Endodermal cell (in vitro differentiated cells): ENCODE measurements around the gene PLEKHM2. TPM values are rescaled to one million over a fixed set of nuclear protein-coding genes. Genes with fewer than 3 reads are reported as not detected.
A peak's percentile ranks its signal among the peaks of the same experiment; 100 is the strongest.

Experiments used
- DNase-seq: peaks from one replicate; pipeline ENCODE4 v3.0.0-alpha.2; 2017
- H3K27ac ChIP-seq: 2 replicates; pipeline ENCODE4 v1.5.1; 2013; ENCODE audit warnings: mild to moderate bottlenecking, low read depth, low read length, moderate library complexity
- H3K27me3 ChIP-seq: 2 replicates; pipeline ENCODE4 v1.6.1; 2013; ENCODE audit warnings: mild to moderate bottlenecking, low read length, moderate library complexity; ENCODE audit not compliant: insufficient read depth, control insufficient read depth, poor library complexity, severe bottlenecking
- H3K36me3 ChIP-seq: 2 replicates; pipeline ENCODE4 v1.7.0; 2013; ENCODE audit warnings: mild to moderate bottlenecking, low read length, moderate library complexity; ENCODE audit not compliant: control insufficient read depth, insufficient read depth
- H3K4me1 ChIP-seq: one replicate; pipeline ENCODE4 v1.7.0; 2013; ENCODE audit warnings: low read length; ENCODE audit not compliant: control insufficient read depth, insufficient read depth
- H3K4me3 ChIP-seq: 2 replicates; pipeline ENCODE4 v1.5.1; 2013; ENCODE audit warnings: mild to moderate bottlenecking, low read length, moderate library complexity
- H3K9ac ChIP-seq: 2 replicates; pipeline ENCODE4 v1.6.1; 2013; ENCODE audit warnings: mild to moderate bottlenecking, low read length, moderate library complexity; ENCODE audit not compliant: poor library complexity, severe bottlenecking; ENCODE audit errors: extremely low read depth
- H3K9me3 ChIP-seq: 2 replicates; pipeline ENCODE4 v1.6.1; 2013; ENCODE audit warnings: mild to moderate bottlenecking, low read length, moderate library complexity; ENCODE audit not compliant: control insufficient read depth
- H3K27ac Mint-ChIP-seq: 2 replicates; pipeline ENCODE4 v1.8.0; 2020; ENCODE audit warnings: mixed read lengths
- H3K27me3 Mint-ChIP-seq: 2 replicates; pipeline ENCODE4 v1.8.0; 2021; ENCODE audit warnings: mild to moderate bottlenecking, mixed read lengths; ENCODE audit not compliant: insufficient read depth
- H3K36me3 Mint-ChIP-seq: 2 replicates; pipeline ENCODE4 v1.8.0; 2020; ENCODE audit warnings: low read depth, mixed read lengths
- H3K4me1 Mint-ChIP-seq: 2 replicates; pipeline ENCODE4 v1.8.0; 2020; ENCODE audit warnings: mixed read lengths
- H3K4me3 Mint-ChIP-seq: 2 replicates; pipeline ENCODE4 v1.8.0; 2020; ENCODE audit warnings: mild to moderate bottlenecking, moderate library complexity, mixed read lengths
- H3K9me3 Mint-ChIP-seq: 2 replicates; pipeline ENCODE4 v1.8.0; 2020; ENCODE audit warnings: mild to moderate bottlenecking, mixed read lengths
- CTCF ChIP-seq: fragments of 200-600 bp; sonication (generic); conservative IDR thresholded peaks from 2 replicates; pipeline ENCODE4 v1.5.0; 2021; ENCODE audit warnings: antibody characterized with exemption, mild to moderate bottlenecking
- WGBS, 2 experiments: methylation state at CpG; one replicate each; pipeline versions ENCODE4 v1.1.5 to v1.1.7; 2013; ENCODE audit warnings: missing lambda C conversion rate in 2 of 2, mixed read lengths in 1 of 2; ENCODE audit not compliant: insufficient coverage in 1 of 2, insufficient read length in 1 of 2; 5-methylcytosine and 5-hydroxymethylcytosine counted together
- total RNA-seq, 2 donors: library from RNA; stranded (reverse); fragmentation: NEBNext Ultra II Directional in 1 of 2; extraction: Animal tissue kit (Norgen Biotek cat#: 25700) in 1 of 2; gene quantifications; 2 replicates in 1 of 2; 3 replicates in 1 of 2; pipeline ENCODE4 v1.2.1, GENCODE V29; 2021

The PLEKHM2 gene
- total RNA-seq, 2 donors from 2014 or later, result 46.9 to 50.4 TPM

GRCh38 chr1:15740924-15741850, 57.1 kb downstream of the PLEKHM2 start:
- Histone ChIP-seq H3K9me3 (no peaks in the 10 kb centered on the region), H3K9ac (no peak overlapping the region), H3K27me3 (no peaks in the 10 kb centered on the region), H3K27ac (no peak overlapping the region), H3K4me3 (no peak overlapping the region), H3K4me1 (no peaks in the 10 kb centered on the region), H3K36me3 (no peaks in the 10 kb centered on the region)
- Mint-ChIP-seq H3K4me1 (peaks cover 9% of the 10 kb centered on the region), H3K4me3 (no peak overlapping the region), H3K27me3 (no peaks in the 10 kb centered on the region), H3K27ac (peak overlapping the region; percentile 77), H3K36me3 (no peaks in the 10 kb centered on the region), H3K9me3 (no peaks in the 10 kb centered on the region)
- DNase-seq, result peak; percentile 98
- 63 to 76% methylated on average over 20 to 27 of the region's 27 CpGs for WGBS, 2 experiments
- peak; percentile 94 for TF ChIP-seq CTCF

- Histone ChIP-seq H3K36me3 (no peaks in the 10 kb centered on the region), H3K27ac (no peak within 1 kb of the TSS), H3K27me3 (no peaks in the 10 kb centered on the region), H3K4me1 (no peaks in the 10 kb centered on the region), H3K4me3 (no peak within 1 kb of the TSS), H3K9me3 (no peaks in the 10 kb centered on the region), H3K9ac (no peak within 1 kb of the TSS)
- WGBS, 2 experiments, result 55 to 67% methylated on average over 8 to 14 of the region's 14 CpGs
- no peaks in the 10 kb centered on the region for H3K9me3 Mint-ChIP-seq
- no peaks in the 10 kb centered on the region for H3K27me3 Mint-ChIP-seq
- DNase-seq, result peak; percentile 78
- no peak for TF ChIP-seq CTCF
- H3K27ac Mint-ChIP-seq, result peak within 1 kb of the TSS; percentile 77
- H3K4me1 Mint-ChIP-seq, result peaks cover 9% of the 10 kb centered on the region
- no peaks in the 10 kb centered on the region for H3K36me3 Mint-ChIP-seq
- H3K4me3 Mint-ChIP-seq, result no peak within 1 kb of the TSS
These were observed 58.2 kb downstream of the PLEKHM2 start, which contains the start of gene TMEM82 for GRCh38 chr1:15742339-15742801. Gene TMEM82 (plus strand): TSS chr1:15742499. CDS start chr1:15742560, 61 bp downstream.

- no peak overlapping the region for H3K4me3 Mint-ChIP-seq
- H3K4me1 ChIP-seq, result no peaks in the 10 kb centered on the region
- H3K27me3 Mint-ChIP-seq, result no peaks in the 10 kb centered on the region
- no peaks in the 10 kb centered on the region for H3K27me3 ChIP-seq
- 89 to 92% methylated on average over 17 to 30 of the region's 30 CpGs for WGBS, 2 experiments
- H3K27ac Mint-ChIP-seq, result peak overlapping the region; percentile 11
- no peaks in the 10 kb centered on the region for H3K9me3 ChIP-seq
- TF ChIP-seq CTCF, result no peak
- no peak overlapping the region for H3K4me3 ChIP-seq
- no peaks in the 10 kb centered on the region for H3K36me3 Mint-ChIP-seq
- no peak overlapping the region for H3K9ac ChIP-seq
- H3K27ac ChIP-seq, result no peak overlapping the region
- no peaks in the 10 kb centered on the region for H3K36me3 ChIP-seq
- no peaks in the 10 kb centered on the region for H3K9me3 Mint-ChIP-seq
- peaks cover 5% of the 10 kb centered on the region for H3K4me1 Mint-ChIP-seq
- DNase-seq, result peak; percentile 56
These were observed 60.1 kb downstream of the PLEKHM2 start for GRCh38 chr1:15744122-15744679.
